Measurements from ENCODE around the gene AGAP3.

DNA sequence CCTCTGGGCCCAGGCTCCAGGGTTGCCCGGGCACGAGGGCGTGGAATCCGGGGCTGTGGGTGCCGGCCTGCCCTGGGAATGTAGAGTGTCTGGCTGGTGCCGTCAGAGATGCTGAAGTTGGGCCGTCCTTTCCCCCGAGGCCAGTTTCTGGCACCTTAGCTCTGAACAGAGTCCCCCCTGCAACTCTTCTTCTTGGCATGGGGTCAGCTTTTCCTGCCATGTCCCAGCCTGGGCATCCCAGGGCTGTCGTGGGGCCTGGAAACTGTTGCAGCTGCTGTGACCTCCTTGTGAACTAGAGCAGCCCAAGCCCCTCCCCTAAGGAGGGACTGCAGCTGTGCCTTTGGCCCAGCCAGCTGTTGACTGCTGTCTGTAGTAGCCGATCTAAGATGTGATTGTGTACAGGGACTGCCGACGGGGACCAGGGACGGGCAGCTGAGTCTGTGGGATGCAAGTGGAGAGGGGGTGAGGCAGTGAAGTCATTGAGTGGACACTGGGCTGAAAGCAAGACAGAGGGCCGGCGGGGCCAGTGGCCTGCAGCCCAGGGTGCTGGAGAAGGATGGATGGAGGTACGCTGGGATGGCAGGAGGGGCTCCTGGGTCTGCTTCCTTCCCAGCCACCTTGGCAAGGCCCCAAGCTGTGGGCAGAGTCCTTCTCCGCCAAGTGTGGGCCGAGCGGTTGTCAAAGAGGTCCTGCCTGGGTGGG is 45.5 kb downstream of the AGAP3 start:
- TF ChIP-seq, protein P1, sequence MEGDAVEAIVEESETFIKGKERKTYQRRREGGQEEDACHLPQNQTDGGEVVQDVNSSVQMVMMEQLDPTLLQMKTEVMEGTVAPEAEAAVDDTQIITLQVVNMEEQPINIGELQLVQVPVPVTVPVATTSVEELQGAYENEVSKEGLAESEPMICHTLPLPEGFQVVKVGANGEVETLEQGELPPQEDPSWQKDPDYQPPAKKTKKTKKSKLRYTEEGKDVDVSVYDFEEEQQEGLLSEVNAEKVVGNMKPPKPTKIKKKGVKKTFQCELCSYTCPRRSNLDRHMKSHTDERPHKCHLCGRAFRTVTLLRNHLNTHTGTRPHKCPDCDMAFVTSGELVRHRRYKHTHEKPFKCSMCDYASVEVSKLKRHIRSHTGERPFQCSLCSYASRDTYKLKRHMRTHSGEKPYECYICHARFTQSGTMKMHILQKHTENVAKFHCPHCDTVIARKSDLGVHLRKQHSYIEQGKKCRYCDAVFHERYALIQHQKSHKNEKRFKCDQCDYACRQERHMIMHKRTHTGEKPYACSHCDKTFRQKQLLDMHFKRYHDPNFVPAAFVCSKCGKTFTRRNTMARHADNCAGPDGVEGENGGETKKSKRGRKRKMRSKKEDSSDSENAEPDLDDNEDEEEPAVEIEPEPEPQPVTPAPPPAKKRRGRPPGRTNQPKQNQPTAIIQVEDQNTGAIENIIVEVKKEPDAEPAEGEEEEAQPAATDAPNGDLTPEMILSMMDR (IDR thresholded peaks at IDR 0.05; ENCODE audit: borderline replicate concordance, extremely low read depth, low read length, poor library complexity, severe bottlenecking) = no peak
- TF ChIP-seq EZH2 (IDR thresholded peaks at IDR 0.05; ENCODE audit: borderline replicate concordance, low read depth, low read length, severe bottlenecking) = no peak

All from DND-41 (cell line).